WTC11 (cell line): ENCODE results near the gene SMYD3.
"Not testable (repeated sequence)": the region's sequence is repeated elsewhere in the genome, so short reads cannot be mapped to it uniquely, and the experiment has no call there.

Experiments
- ATF2 ChIP-seq: sonication (generic); formaldehyde crosslinking; IDR thresholded peaks from 2 replicates; pipeline ENCODE4 v1.8.1; 2022; ENCODE audit warnings: low read depth, missing genetic modification reagents, borderline replicate concordance
- ELF4 ChIP-seq: sonication (generic); formaldehyde crosslinking; IDR thresholded peaks from 2 replicates; pipeline ENCODE4 v1.8.1; 2022; ENCODE audit warnings: low read depth, mild to moderate bottlenecking, moderate library complexity, missing genetic modification reagents
- JUN ChIP-seq: sonication (generic); formaldehyde crosslinking; IDR thresholded peaks from 2 replicates; pipeline ENCODE4 v1.8.0; 2023; ENCODE audit warnings: mild to moderate bottlenecking, missing genetic modification reagents
- KAT7 ChIP-seq: sonication (generic); formaldehyde crosslinking; IDR thresholded peaks from 2 replicates; pipeline ENCODE4 v1.8.1; 2023; ENCODE audit warnings: missing genetic modification reagents, mild to moderate bottlenecking, borderline replicate concordance
- NFE2L1 ChIP-seq: sonication (generic); formaldehyde crosslinking; IDR thresholded peaks from 2 replicates; pipeline ENCODE4 v1.8.1; 2023; ENCODE audit warnings: missing genetic modification reagents
- TEAD4 ChIP-seq: sonication (generic); formaldehyde crosslinking; IDR thresholded peaks from 2 replicates; pipeline ENCODE4 v1.8.0; 2022; ENCODE audit warnings: mild to moderate bottlenecking, missing genetic modification reagents
- TP53 ChIP-seq: sonication (generic); formaldehyde crosslinking; IDR thresholded peaks from 2 replicates; pipeline ENCODE4 v1.8.1; 2023; ENCODE audit warnings: mild to moderate bottlenecking, missing genetic modification reagents
- ZNF317 ChIP-seq: sonication (generic); formaldehyde crosslinking; IDR thresholded peaks from 2 replicates; pipeline ENCODE4 v1.8.1; 2023; ENCODE audit warnings: low read depth, mild to moderate bottlenecking, moderate library complexity, missing genetic modification reagents, borderline replicate concordance
- TF ChIP-seq, protein P1 (sequence below): fragments of 200-600 bp; IDR thresholded peaks from 2 replicates; pipeline ENCODE4 v1.8.0; 2022; ENCODE audit warnings: antibody characterized with exemption
- TF ChIP-seq, protein P2 (sequence below): sonication (generic); formaldehyde crosslinking; IDR thresholded peaks from 2 replicates; pipeline ENCODE4 v1.8.0; 2022; ENCODE audit warnings: mild to moderate bottlenecking, missing genetic modification reagents
- TF ChIP-seq, protein P3 (sequence below): sonication (generic); formaldehyde crosslinking; IDR thresholded peaks from 2 replicates; pipeline ENCODE4 v1.8.1; 2022; ENCODE audit warnings: low read depth, mild to moderate bottlenecking, moderate library complexity, missing genetic modification reagents, borderline replicate concordance

- TF ChIP-seq NFE2L1, KAT7, JUN, ATF2, TEAD4, TP53, ELF4, ZNF317 (CRISPR knock-in tag): not testable (repeated sequence)
- TF ChIP-seq, protein P1, sequence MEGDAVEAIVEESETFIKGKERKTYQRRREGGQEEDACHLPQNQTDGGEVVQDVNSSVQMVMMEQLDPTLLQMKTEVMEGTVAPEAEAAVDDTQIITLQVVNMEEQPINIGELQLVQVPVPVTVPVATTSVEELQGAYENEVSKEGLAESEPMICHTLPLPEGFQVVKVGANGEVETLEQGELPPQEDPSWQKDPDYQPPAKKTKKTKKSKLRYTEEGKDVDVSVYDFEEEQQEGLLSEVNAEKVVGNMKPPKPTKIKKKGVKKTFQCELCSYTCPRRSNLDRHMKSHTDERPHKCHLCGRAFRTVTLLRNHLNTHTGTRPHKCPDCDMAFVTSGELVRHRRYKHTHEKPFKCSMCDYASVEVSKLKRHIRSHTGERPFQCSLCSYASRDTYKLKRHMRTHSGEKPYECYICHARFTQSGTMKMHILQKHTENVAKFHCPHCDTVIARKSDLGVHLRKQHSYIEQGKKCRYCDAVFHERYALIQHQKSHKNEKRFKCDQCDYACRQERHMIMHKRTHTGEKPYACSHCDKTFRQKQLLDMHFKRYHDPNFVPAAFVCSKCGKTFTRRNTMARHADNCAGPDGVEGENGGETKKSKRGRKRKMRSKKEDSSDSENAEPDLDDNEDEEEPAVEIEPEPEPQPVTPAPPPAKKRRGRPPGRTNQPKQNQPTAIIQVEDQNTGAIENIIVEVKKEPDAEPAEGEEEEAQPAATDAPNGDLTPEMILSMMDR, result not testable (repeated sequence)
- TF ChIP-seq, protein P2, sequence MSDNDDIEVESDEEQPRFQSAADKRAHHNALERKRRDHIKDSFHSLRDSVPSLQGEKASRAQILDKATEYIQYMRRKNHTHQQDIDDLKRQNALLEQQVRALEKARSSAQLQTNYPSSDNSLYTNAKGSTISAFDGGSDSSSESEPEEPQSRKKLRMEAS (CRISPR knock-in tag), result not testable (repeated sequence)
- TF ChIP-seq, protein P3, sequence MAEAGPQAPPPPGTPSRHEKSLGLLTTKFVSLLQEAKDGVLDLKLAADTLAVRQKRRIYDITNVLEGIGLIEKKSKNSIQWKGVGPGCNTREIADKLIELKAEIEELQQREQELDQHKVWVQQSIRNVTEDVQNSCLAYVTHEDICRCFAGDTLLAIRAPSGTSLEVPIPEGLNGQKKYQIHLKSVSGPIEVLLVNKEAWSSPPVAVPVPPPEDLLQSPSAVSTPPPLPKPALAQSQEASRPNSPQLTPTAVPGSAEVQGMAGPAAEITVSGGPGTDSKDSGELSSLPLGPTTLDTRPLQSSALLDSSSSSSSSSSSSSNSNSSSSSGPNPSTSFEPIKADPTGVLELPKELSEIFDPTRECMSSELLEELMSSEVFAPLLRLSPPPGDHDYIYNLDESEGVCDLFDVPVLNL (CRISPR knock-in tag), result not testable (repeated sequence)
These were observed 561.9 kb downstream of the SMYD3 start for GRCh38 chr1:245945136-245945535.
